PC-3 (cell line): ENCODE measurements around the gene LYPD5.
"Not testable (repeated sequence)": the region's sequence is repeated elsewhere in the genome, so short reads cannot be mapped to it uniquely, and the experiment has no call there.

Experiments used
- CTCF ChIP-seq: fragments of 300-600 bp; sonication (generic); conservative IDR thresholded peaks from 2 replicates; pipeline ENCODE4 v1.5.1; 2017; ENCODE audit warnings: antibody characterized with exemption, low read depth, mild to moderate bottlenecking, low read length
- EZH2phosphoT487 ChIP-seq: fragments of 300-600 bp; sonication (generic); IDR thresholded peaks from 2 replicates; pipeline ENCODE4 v1.6.1; 2018; ENCODE audit warnings: mild to moderate bottlenecking, antibody characterized with exemption, low read length, borderline replicate concordance

DNA sequence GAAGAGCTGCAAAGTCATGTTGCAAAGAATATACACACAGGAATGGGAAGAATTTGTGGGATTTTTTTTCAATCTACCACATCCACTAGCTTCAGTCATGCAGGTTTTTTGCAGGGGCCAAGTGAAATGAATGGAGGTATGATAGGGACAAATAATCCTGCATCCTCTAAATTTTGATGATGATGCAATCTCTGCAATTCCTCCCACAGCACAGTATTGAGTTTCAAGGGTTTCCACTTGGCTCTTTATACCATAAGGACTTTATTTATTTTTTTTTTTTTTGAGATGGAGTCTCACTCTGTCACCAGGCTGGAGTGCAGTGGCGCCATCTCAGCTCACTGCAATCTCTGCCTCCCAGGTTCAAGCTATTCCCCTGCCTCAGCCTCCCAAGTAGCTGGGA lies 15.2 kb upstream of the LYPD5 start:
- not testable (repeated sequence) for TF ChIP-seq CTCF, EZH2phosphoT487
